ENCODE measurements around the gene KRT39. TPM values are rescaled to one million over a fixed set of nuclear protein-coding genes. Genes with fewer than 3 reads are reported as not detected.

The KRT39 gene
- total and polyA plus RNA-seq, 10 of the 15 experiments (the other 5 are each of a cell fraction or from before 2014, with no cell fraction given), result not detected

- TF ChIP-seq ATF2 (IDR thresholded peaks at IDR 0.05; ENCODE audit: low read length) (peak; percentile 83), RBBP5 (conservative IDR thresholded peaks at IDR 0.05) (no peak), CHD2 (IDR thresholded peaks at IDR 0.05; ENCODE audit: borderline replicate concordance, low read depth, low read length) (no peak), CREB1 (IDR thresholded peaks at IDR 0.05; ENCODE audit: low read depth) (0 out of 2 replicates have a peak, but pooled peaks have one; percentile 26), CEBPB (IDR thresholded peaks at IDR 0.05; ENCODE audit: borderline replicate concordance in 1 of 2, low read depth in 2 of 2, low read length in 2 of 2) (peak in 1 of 2 experiments; percentile 75; a peak in 1 of 4 replicates), SMAD1 (IDR thresholded peaks at IDR 0.05; ENCODE audit: low read depth, partially characterized antibody) (no peak), HCFC1 (IDR thresholded peaks at IDR 0.05; ENCODE audit: low read length) (no peak), FOXM1 (IDR thresholded peaks at IDR 0.05; ENCODE audit: low read depth, low read length) (peak; percentile 82; the same call in 1 of the 2 replicates), NR2F1 (conservative IDR thresholded peaks at IDR 0.05) (peak; percentile 85), PML (IDR thresholded peaks at IDR 0.05; ENCODE audit: low read length) (peak; percentile 26; the same call in 1 of the 2 replicates), CBFB (IDR thresholded peaks at IDR 0.05; ENCODE audit: low read depth) (0 out of 2 replicates have a peak, but pooled peaks have one; percentile 11), TAF1 (IDR thresholded peaks at IDR 0.05; ENCODE audit: borderline replicate concordance, low read depth, low read length) (no peak), POLR2AphosphoS2 (IDR thresholded peaks at IDR 0.05; ENCODE audit: low read depth, low read length) (no peak), HSF1 (IDR thresholded peaks at IDR 0.05; ENCODE audit: low read depth, low read length) (no peak), BCL11A (IDR thresholded peaks at IDR 0.05; ENCODE audit: low read depth, low read length) (peak; percentile 82), ZNF622 (IDR thresholded peaks at IDR 0.05) (no peak), SP1 (IDR thresholded peaks at IDR 0.05; ENCODE audit: low read depth, low read length) (no peak), ZNF687 (IDR thresholded peaks at IDR 0.05) (no peak), POU2F2 (IDR thresholded peaks at IDR 0.05; ENCODE audit: borderline replicate concordance, low read depth, low read length) (peak; percentile 65; the same call in 1 of the 3 replicates), ZNF24 (IDR thresholded peaks at IDR 0.05) (no peak), NFIC (IDR thresholded peaks at IDR 0.05; ENCODE audit: low read depth, low read length) (peak; percentile 95), DPF2 (IDR thresholded peaks at IDR 0.05) (peak; percentile 62), RAD21 (IDR thresholded peaks at IDR 0.05; ENCODE audit: insufficient read depth, low read depth, low read length) (no peak), TARDBP (IDR thresholded peaks at IDR 0.05; ENCODE audit: borderline replicate concordance) (no peak), POLR2A (IDR thresholded peaks at IDR 0.05; ENCODE audit: low read depth, low read length) (no peak), ETV6 (conservative IDR thresholded peaks at IDR 0.05 in 1 of 2, IDR thresholded peaks at IDR 0.05 in 1 of 2; ENCODE audit: borderline replicate concordance in 1 of 2, low read depth in 1 of 2) (no peak), GABPA (IDR thresholded peaks at IDR 0.05; ENCODE audit: low read depth) (peak; percentile 26; the same call in 1 of the 2 replicates), ZNF217 (IDR thresholded peaks at IDR 0.05) (no peak)
Measured at GRCh38 chr17:40915721-40916256, 51.0 kb downstream of the KRT39 start (continued).

Data from GM12878 (cell line).